Kidney epithelial cell (primary cell): ENCODE results near the gene SLC13A3. TPM values are rescaled to one million over a fixed set of nuclear protein-coding genes. Genes with fewer than 3 reads are reported as not detected.

ENCODE experiments used
- DNase-seq: peaks from one replicate; pipeline ENCODE4 v3.0.0-alpha.2; 2010; ENCODE audit warnings: low read depth
- H3K27me3 ChIP-seq: 2 replicates; pipeline ENCODE4 v1.6.0; 2011; ENCODE audit warnings: low read length; ENCODE audit not compliant: control insufficient read depth, insufficient read depth
- H3K36me3 ChIP-seq: 2 replicates; pipeline ENCODE4 v1.5.1; 2011; ENCODE audit warnings: low read length; ENCODE audit not compliant: control insufficient read depth, insufficient read depth
- H3K4me3 ChIP-seq: 2 replicates; pipeline ENCODE4 v1.5.1; 2011; ENCODE audit warnings: low read depth, mild to moderate bottlenecking, control low read depth, low read length
- CTCF ChIP-seq: IDR thresholded peaks from 2 replicates; pipeline ENCODE4 v1.5.1; 2011; ENCODE audit warnings: mild to moderate bottlenecking, moderate library complexity, low read length, control low read depth, inconsistent platforms; ENCODE audit not compliant: insufficient read depth, poor library complexity, severe bottlenecking
- total RNA-seq: library from RNA; depleted of rRNA; stranded (reverse); fragments of >200 nt; gene quantifications from 2 replicates; pipeline ENCODE4 v1.2.3, GENCODE V29; 2015

SLC13A3 gene
- total RNA-seq, 1 donor from 2014 or later, result 3.4 TPM

- TF ChIP-seq CTCF, result no peak
- no peak for DNase-seq
- Histone ChIP-seq H3K36me3 (no peaks in the 10 kb centered on the region), H3K4me3 (no peak overlapping the region), H3K27me3 (peaks cover 2% of the 10 kb centered on the region)
Measured at GRCh38 chr20:46572790-46573189, 78.5 kb downstream of the SLC13A3 start.

- Histone ChIP-seq H3K27me3 (peaks cover 2% of the 10 kb centered on the region), H3K36me3 (no peaks in the 10 kb centered on the region), H3K4me3 (no peak overlapping the region)
- no peak for DNase-seq
- no peak for TF ChIP-seq CTCF
Measured at GRCh38 chr20:46572153-46572552, 79.1 kb downstream of the SLC13A3 start.

- DNase-seq, result no peak
- no peak for TF ChIP-seq CTCF
- Histone ChIP-seq H3K4me3 (no peak overlapping the region), H3K36me3 (no peaks in the 10 kb centered on the region), H3K27me3 (peaks cover 2% of the 10 kb centered on the region)
Measured at GRCh38 chr20:46571418-46571817, 79.8 kb downstream of the SLC13A3 start.

- Histone ChIP-seq H3K4me3 (no peak overlapping the region), H3K27me3 (peaks cover 2% of the 10 kb centered on the region), H3K36me3 (no peaks in the 10 kb centered on the region)
- DNase-seq, result no peak
- no peak for TF ChIP-seq CTCF
Measured at GRCh38 chr20:46570956-46571355, 80.3 kb downstream of the SLC13A3 start.

- no peak overlapping the region for H3K4me3 ChIP-seq
Measured at GRCh38 chr20:46569961-46570360, 81.3 kb downstream of the SLC13A3 start.

More at GRCh38 chr20:46569961-46570360, 81.3 kb downstream of the SLC13A3 start:
- Histone ChIP-seq H3K36me3 (no peaks in the 10 kb centered on the region), H3K27me3 (no peaks in the 10 kb centered on the region)
- DNase-seq, result no peak
- TF ChIP-seq CTCF, result no peak
